Hematopoietic multipotent progenitor cell (in vitro differentiated cells): ENCODE data around the gene UNK. TPM values are rescaled to one million over a fixed set of nuclear protein-coding genes. Genes with fewer than 3 reads are reported as not detected.
"Not testable (repeated sequence)": the region's sequence is repeated elsewhere in the genome, so short reads cannot be mapped to it uniquely, and the experiment has no call there.

Experiments used
- DNase-seq, 3 donors: peaks; one replicate each; pipeline ENCODE4 v3.0.0-alpha.2; 2011 to 2015; ENCODE audit warnings: low read depth in 2 of 3, low spot score in 2 of 3
- total RNA-seq: library from RNA; depleted of rRNA; stranded (reverse); fragments of >200 nt; gene quantifications from one replicate; pipeline ENCODE4 v1.2.3, GENCODE V29; 2012

The UNK gene
- total RNA-seq, 1 donor: 34.7 TPM

DNA sequence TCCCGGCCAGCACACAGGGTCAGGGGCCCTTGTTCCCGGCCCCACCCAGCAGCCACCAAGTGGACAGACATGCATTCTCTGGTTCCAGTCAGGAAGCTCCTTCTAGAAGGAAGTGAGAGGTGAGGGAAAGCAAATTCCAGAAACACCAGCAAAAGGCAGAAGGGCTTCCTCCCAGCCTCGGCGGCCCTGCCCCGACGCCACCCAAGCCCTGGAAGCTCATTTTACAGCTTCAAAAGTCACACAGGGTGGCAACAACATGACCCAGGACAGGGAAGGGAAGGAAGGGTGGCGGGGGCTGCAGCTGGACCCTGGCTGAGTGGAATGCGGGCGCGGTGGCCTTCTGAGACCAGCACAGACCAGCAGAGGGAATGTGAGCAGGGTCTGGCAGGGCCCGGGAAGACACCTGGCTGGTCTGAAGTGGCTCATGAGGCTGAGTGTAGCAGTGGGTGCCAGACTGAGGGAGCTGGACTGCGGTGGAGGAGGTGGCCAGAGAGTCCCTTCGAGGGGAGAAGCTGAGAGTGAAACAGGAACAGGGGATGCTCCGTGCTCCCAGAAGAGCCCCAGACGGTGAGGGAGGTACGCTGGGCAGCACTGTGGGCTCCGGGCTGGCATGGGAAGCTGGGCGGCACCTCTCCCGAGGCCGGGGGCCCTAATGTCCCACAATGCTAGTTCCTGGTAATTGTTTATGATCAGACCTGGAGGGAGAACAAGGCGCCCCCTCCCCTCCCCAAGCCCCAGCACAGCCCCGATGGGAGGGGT, 61.5 kb downstream of the UNK start:
- no peak for DNase-seq

GRCh38 chr17:75846692-75847613, 62.3 kb downstream of the UNK start:
- no peak for DNase-seq

- DNase-seq: no peak
Observed at GRCh38 chr17:75847614-75848522, 63.3 kb downstream of the UNK start.

DNA sequence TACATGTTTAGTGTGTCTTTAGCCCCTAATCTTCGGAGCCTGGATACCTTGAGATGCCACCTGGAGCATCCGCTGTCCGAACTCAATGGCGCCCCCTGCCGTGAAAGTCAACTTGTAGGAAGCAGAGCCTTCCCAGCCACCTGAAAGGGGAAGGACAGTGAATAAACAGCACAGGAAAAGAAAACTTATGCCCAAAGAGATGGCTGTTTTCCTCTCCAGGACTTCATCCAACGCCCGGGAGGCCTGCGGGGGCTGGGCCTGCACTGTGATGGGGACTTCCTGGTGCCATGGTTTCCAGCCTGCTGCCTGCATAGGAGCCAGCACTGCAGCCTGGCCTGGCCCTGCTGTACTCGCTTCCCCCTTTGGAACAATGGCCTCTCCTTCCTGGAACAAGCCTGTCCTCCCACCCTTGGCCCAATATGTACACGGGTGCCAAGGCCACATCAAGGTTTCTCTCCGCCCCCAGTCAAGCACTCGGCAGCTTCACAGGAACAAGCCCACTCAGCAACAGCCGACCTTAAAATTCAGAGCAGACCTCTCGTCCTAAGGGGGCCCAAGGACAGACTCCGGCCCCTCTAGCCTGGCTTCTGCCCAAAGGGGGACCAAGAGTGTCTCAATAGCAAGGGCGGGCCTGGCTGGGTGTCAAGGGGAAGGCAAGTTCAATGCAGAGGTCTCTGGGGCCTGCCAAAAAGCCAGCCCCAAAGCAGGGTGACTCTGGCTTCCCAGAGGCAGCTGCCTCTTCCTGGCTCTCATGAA, 64.1 kb downstream of the UNK start:
- DNase-seq: peak in 1 of 3 donors; percentile 69

- no peak for DNase-seq
Observed at GRCh38 chr17:75849279-75849646, 64.7 kb downstream of the UNK start.

GRCh38 chr17:75849724-75850123, 65.1 kb downstream of the UNK start:
- no peak for DNase-seq

DNA sequence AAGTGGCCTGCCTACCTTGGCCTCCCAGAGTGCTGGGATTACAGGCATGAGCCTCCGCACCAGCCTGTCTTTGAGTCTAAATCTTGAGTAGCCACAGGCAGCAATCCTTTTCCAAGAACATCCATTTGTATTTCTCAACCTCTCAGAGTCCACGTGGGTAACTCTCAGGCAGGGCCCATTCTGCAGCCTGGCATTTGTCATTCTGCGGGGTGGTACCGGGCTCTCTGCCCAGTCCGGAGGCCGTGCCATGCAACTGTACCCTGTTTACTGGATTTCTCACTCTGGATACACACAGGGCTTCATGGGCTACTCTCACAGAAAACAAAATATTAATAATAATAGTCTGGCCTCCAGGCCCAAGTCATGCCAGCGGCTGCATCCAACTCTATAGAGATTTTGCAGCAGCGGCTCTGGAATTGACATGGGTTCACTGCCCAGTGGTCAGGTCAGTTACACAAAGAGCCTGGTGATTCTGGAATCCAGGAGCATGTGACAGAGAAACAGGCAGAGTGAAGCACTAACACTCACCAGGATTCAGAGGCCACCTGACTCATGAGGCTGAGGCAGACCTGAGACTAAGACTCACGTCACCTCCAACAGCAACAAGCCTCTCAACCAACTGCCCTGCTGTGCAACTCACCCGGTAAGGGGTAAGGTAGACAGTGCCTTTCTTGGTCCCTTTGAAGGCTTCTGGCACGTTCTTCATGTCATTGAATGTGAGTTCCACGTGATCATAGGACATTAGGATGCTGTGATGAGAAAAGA, 66.5 kb downstream of the UNK start:
- DNase-seq: no peak

- DNase-seq: not testable (repeated sequence)
Observed at GRCh38 chr17:75851693-75851991, 67.0 kb downstream of the UNK start.

- DNase-seq: no peak
Observed at GRCh38 chr17:75853433-75853832, 68.8 kb downstream of the UNK start.

DNA sequence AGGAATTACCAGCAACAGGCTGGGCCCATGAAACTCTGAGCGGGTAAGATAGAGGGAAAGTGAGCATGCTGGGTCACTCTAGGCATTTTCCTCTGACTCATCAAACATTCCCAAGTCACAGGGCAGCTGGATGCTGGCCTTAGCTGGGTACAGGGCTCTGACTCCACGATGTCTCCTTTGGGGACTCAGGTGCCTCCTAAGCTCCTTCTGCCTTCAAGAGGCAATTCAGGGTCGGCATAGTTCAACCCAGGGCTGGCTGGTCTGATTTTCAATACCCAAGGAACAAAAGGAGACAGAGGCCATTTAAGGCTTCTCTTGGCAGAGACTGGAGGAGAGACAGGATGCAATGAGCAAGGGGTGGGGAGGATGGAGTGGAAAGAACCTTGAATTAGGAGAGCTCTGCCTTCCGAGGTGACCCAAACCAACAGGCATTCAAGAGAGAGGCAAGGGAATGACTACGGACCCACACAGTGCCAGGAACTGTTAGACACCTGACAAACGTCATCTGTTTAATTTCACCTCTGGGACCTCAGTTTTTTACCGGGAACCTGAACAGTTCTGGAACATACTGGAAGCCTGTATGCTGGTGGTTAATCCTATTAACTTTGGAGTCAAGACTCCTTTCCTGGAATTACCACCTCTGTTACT, 69.6 kb downstream of the UNK start:
- no peak for DNase-seq

DNA sequence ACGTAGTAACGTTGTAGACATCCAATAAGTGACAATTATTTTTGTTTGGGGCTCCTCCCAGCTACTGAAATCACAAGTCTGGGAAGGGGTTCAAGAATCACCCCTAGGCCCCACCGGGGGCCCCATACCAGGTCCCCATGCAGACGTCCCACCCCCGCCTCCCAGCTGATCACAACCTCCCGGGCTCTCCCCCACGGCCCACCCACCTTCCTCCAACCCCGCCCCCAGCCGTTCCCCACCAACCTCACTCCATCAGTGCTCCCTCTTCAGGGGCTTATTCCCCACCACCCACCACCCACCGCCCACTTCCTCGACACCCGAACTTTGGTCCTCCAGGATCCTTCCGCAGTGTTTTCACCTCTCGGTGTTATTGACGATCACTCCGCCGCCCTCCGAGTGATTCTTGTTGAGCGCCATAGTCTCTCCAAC, 70.3 kb downstream of the UNK start:
- no peak for DNase-seq

DNA sequence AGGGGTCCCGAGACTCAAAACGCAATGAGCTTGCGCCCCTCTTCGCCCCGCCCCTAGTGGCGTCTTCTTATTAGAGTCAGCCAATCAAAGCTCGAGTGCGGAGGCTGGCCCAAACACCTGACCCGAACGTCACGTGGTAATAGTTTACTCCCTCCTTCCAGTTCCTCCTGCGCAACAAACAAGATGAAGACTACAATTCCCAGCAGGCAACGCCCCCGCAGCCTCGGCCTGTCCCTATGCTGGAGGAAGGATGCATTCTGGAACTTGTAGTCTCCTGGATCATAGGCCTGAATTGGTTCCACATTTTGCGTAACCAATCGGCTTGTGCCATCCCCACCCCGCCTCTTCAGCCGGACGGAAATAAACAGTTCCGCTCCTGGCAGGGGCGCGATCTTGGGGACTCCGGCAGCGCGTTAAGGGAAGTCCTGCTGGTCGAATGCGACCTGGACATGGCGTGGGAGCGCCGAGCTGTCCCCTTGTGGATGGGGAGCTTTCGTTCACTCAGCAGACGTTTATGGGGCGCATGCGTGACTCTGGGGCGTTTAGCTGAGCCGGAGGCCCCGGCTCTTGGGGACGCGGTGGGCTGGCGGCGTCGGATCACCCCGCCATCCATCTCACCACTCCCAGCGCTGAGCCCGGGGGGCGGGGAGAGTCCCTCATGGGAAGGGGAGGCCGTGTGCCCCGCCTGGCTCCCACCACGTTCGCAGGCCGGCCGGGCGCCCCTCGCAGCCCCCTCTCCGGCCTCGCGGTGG, 70.9 kb downstream of the UNK start, which contains the start of gene WBP2:
WBP2 (minus strand) TSS at position 26 of the 752 bp plus-strand sequence. CDS start 38 bp downstream, outside the sequence.
- DNase-seq: peak; percentile 89 to 100 (median 100)

- no peak for DNase-seq
Observed at GRCh38 chr17:75856062-75856756, 71.6 kb downstream of the UNK start.

DNA sequence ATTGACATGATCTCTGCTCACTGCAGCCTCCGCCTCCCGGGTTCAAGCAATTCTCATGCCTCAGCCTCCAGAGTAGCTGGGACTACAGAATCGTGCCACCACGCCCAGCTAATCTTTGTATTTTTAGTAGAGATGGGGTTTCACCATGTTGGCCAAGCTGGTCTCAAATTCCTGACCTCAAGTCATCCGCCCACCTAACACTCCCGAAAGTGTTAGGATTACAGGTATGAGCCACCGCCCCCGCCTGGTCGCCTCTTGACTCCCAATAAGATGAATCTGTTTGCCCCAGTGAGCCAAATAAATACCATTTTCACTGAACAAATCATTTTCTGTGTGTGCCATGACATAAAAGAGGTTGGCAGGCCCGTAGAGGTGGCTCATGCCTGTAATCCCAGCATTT, 74.8 kb downstream of the UNK start:
- DNase-seq: not testable (repeated sequence)

DNA sequence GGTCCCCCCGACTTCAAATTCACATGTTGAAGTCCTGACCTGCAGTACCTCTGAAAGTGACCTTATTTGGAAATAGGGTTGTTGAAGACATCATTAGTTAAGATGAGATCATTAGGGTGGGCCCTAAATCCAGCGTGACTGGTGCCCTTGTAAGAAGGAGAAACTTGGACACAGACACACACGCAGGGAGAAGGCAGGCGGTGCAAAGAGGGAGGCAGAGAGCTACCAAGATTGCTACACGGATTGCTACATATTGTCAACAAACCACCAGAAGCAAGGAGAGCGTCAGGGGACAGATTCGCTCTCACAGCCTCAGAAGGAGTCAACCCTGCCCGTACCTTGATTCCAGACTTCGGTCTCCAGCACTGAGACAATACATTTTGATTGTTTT, 77.3 kb downstream of the UNK start:
- DNase-seq: no peak

- peak in 2 of 3 donors; percentile 77 to 80 for DNase-seq
Observed at GRCh38 chr17:75864448-75864871, 79.9 kb downstream of the UNK start.

GRCh38 chr17:75864887-75865286, 80.3 kb downstream of the UNK start:
- not testable (repeated sequence) for DNase-seq
